ENCODE results near the gene MRM2.

- no peak for TF ChIP-seq CTCF (IDR thresholded peaks at IDR 0.05; ENCODE audit: poor library complexity, severe bottlenecking)
- TF ChIP-seq EZH2 (IDR thresholded peaks at IDR 0.05; ENCODE audit: borderline replicate concordance, insufficient read depth, low read length, poor library complexity, severe bottlenecking), result no peak
- no peak for TF ChIP-seq TAF1 (IDR thresholded peaks at IDR 0.05; ENCODE audit: low read depth)
- no peak for TF ChIP-seq EP300 (conservative IDR thresholded peaks at IDR 0.05; ENCODE audit: poor library complexity, severe bottlenecking)
- TF ChIP-seq MXI1 (conservative IDR thresholded peaks at IDR 0.05; ENCODE audit: poor library complexity, severe bottlenecking), result no peak
- no peak for TF ChIP-seq POLR2AphosphoS5 (IDR thresholded peaks at IDR 0.05)
- TF ChIP-seq RAD21 (conservative IDR thresholded peaks at IDR 0.05), result no peak
These were observed 28.3 kb downstream of the MRM2 start for GRCh38 chr7:2213551-2214215.
